GM12878 (cell line): ENCODE data around the gene TSGA10.

Experiments used
- NR2C2 ChIP-seq: IDR thresholded peaks from 2 replicates; pipeline ENCODE4 v1.6.1; 2011; ENCODE audit warnings: borderline replicate concordance, low read depth; ENCODE audit not compliant: control insufficient read depth, insufficient read length
- POLR2A ChIP-seq: IDR thresholded peaks from 2 replicates; pipeline ENCODE4 v1.6.1; 2011; ENCODE audit warnings: low read depth, mild to moderate bottlenecking, low read length
- ZNF24 ChIP-seq: fragments of 450-650 bp; IDR thresholded peaks from 2 replicates; pipeline ENCODE4 v1.6.1; 2017; ENCODE audit warnings: antibody characterized with exemption, mild to moderate bottlenecking

DNA sequence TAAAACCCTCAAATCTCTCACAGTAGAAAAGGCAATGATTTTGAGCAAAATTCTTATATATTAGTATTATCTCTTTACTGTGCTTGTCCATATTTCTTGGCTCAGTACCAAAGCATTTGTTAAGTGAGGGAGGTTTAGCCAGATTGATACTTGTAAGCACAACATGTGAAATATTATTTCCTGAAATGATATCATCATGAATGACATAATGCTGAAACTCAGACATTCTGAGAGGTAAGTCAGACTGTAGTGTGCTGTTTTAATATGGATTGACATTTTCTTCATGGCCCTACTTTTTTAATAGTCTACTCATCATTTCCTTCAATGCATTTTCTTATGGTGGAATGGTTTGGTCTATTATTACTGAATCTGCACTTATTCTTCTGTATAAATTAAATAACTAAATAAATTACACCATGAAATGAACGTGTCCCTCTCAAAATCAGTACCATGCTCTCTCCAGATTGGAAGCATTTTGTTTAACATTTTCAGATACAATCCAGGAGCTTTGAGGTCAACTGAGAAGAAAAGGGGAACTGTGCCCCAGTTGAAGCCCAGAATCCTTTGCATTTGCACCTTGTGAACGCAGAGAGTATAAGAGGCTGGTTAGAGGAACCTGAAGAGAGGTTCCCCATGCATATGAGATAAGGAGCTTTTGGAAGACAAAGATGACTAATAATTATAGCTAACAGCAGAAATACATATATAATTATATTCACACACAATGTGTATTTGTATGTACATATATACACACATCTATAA, 168.7 kb downstream of the TSGA10 start:
- TF ChIP-seq NR2C2, result no peak
- no peak for TF ChIP-seq ZNF24
- TF ChIP-seq POLR2A, result no peak
